Activated T-cell treated with anti-CD3 and anti-CD28 coated beads, Interleukin-2, amount 50 U/mL, for 48 hours (primary cell): ENCODE data around the gene KIRREL1.

ENCODE experiments used
- DNase-seq, 2 experiments: peaks; one replicate each; pipeline ENCODE4 v3.0.0-alpha.2; 2020

The KIRREL1 gene

GRCh38 chr1:157975228-157975950 is 18.1 kb upstream of the KIRREL1 start:
- no peak for DNase-seq

GRCh38 chr1:157976888-157977287 is 16.6 kb upstream of the KIRREL1 start:
- no peak for DNase-seq

GRCh38 chr1:157978586-157979403 is 14.7 kb upstream of the KIRREL1 start:
- no peak for DNase-seq

- DNase-seq, result no peak
Observed at GRCh38 chr1:157982136-157982535, 11.3 kb upstream of the KIRREL1 start.

- DNase-seq, result no peak
Observed at GRCh38 chr1:157983787-157984186, 9.7 kb upstream of the KIRREL1 start.

- DNase-seq, result no peak
Observed at GRCh38 chr1:157984469-157984868, 9.0 kb upstream of the KIRREL1 start.

GRCh38 chr1:157985473-157985872 is 8.0 kb upstream of the KIRREL1 start:
- no peak for DNase-seq

GRCh38 chr1:157988002-157988401 is 5.4 kb upstream of the KIRREL1 start:
- DNase-seq, result no peak

- DNase-seq, result peak; percentile 62 to 72
Observed at GRCh38 chr1:157992031-157992832, 1.2 kb upstream of the KIRREL1 start.

- no peak for DNase-seq
Observed at GRCh38 chr1:157992833-157993146, 655 bp upstream of the KIRREL1 start.

GRCh38 chr1:157993918-157994605 is 617 bp downstream of the KIRREL1 start:
- DNase-seq, result no peak

- DNase-seq, result no peak
Observed at GRCh38 chr1:157994704-157995582, 1.5 kb downstream of the KIRREL1 start.

GRCh38 chr1:157995583-157996169 is 2.2 kb downstream of the KIRREL1 start:
- DNase-seq, result no peak

GRCh38 chr1:157996433-157996832 is 3.0 kb downstream of the KIRREL1 start:
- DNase-seq, result no peak

- DNase-seq, result no peak
Observed at GRCh38 chr1:158000507-158000906, 7.1 kb downstream of the KIRREL1 start.

- DNase-seq, result no peak
Observed at GRCh38 chr1:158002022-158002630, 8.7 kb downstream of the KIRREL1 start.

- no peak for DNase-seq
Observed at GRCh38 chr1:158002631-158003405, 9.4 kb downstream of the KIRREL1 start.

GRCh38 chr1:158003406-158003800 is 10.0 kb downstream of the KIRREL1 start:
- no peak for DNase-seq

- DNase-seq, result no peak
Observed at GRCh38 chr1:158005224-158005623, 11.8 kb downstream of the KIRREL1 start.

- DNase-seq, result no peak
Observed at GRCh38 chr1:158007180-158007579, 13.7 kb downstream of the KIRREL1 start.
